IMR-90 (cell line): ENCODE measurements around the gene ATP6AP1. TPM values are rescaled to one million over a fixed set of nuclear protein-coding genes. Genes with fewer than 3 reads are reported as not detected.

Source experiments
- ATAC-seq: fragments of 200-7000 bp; cut with Tn5 transposase; 2 replicates; pipeline ENCODE4 v1.9.1; 2020; ENCODE audit warnings: low read depth, mild to moderate bottlenecking, moderate library complexity
- BruUV-seq: library from RNA; stranded (reverse); fragments of 400-500 nt; replicated peaks from 2 replicates; lab custom pipeline; 2021; lab: Mats Ljungman, UMichigan
- CTCF ChIA-PET: fragments of 300-600 bp; formaldehyde crosslinking; extraction: SDS; loops from one replicate; lab custom pipeline; 2021; ENCODE audit warnings: antibody characterized with exemption; lab: Yijun Ruan, JAX
- POLR2A ChIA-PET: fragments of 300-600 bp; sonication (Branson Sonifier 250); formaldehyde crosslinking; loops from one replicate; lab custom pipeline; 2022; ENCODE audit warnings: antibody characterized with exemption; ENCODE audit not compliant: unreplicated experiment; lab: Charles Lee
- DNase-seq: peaks from one replicate; pipeline ENCODE4 v3.0.0; 2013
- H2AFZ ChIP-seq: replicated peaks from 2 replicates; pipeline ENCODE3; 2013; ENCODE audit warnings: low read length, mild to moderate bottlenecking; ENCODE audit not compliant: poor library complexity
- H2AK5ac ChIP-seq: 2 replicates; pipeline ENCODE4 v1.6.1; 2013; ENCODE audit warnings: low read depth, low read length, inconsistent platforms
- H2AK9ac ChIP-seq: replicated peaks from 2 replicates; pipeline ENCODE3; 2013; ENCODE audit warnings: mild to moderate bottlenecking, low read depth, low read length, moderate library complexity; ENCODE audit not compliant: poor library complexity
- H2BK120ac ChIP-seq: 2 replicates; pipeline ENCODE4 v1.6.1; 2013; ENCODE audit warnings: low read depth, low read length, inconsistent platforms
- H2BK15ac ChIP-seq: 3 replicates; pipeline ENCODE4 v1.6.1; 2013; ENCODE audit warnings: low read depth, low read length, inconsistent platforms
- H2BK20ac ChIP-seq: 2 replicates; pipeline ENCODE4 v1.6.1; 2013; ENCODE audit warnings: low read depth, mild to moderate bottlenecking, inconsistent platforms, low read length, moderate library complexity
- H2BK5ac ChIP-seq: 2 replicates; pipeline ENCODE4 v1.6.1; 2013; ENCODE audit warnings: mild to moderate bottlenecking, low read depth, low read length, inconsistent platforms; ENCODE audit not compliant: poor library complexity, severe bottlenecking
- H3K14ac ChIP-seq: replicated peaks from 2 replicates; pipeline ENCODE4 v1.6.1; 2013; ENCODE audit warnings: low read depth, low read length, inconsistent platforms
- H3K18ac ChIP-seq: 2 replicates; pipeline ENCODE4 v1.6.1; 2013; ENCODE audit warnings: low read depth, low read length, control low read depth
- H3K23ac ChIP-seq: 2 replicates; pipeline ENCODE4 v1.6.1; 2013; ENCODE audit warnings: low read depth, low read length, inconsistent platforms
- H3K27ac ChIP-seq: 2 replicates; pipeline ENCODE4 v1.5.1; 2013; ENCODE audit warnings: mild to moderate bottlenecking, control low read depth, low read length; ENCODE audit not compliant: insufficient read depth
- H3K27me3 ChIP-seq: 2 replicates; pipeline ENCODE4 v1.6.1; 2013; ENCODE audit warnings: low read length; ENCODE audit not compliant: control insufficient read depth, insufficient read depth
- H3K36me3 ChIP-seq: 2 replicates; pipeline ENCODE4 v1.6.1; 2013; ENCODE audit warnings: low read length, mixed read lengths; ENCODE audit not compliant: control insufficient read depth, insufficient read depth
- H3K4ac ChIP-seq: 2 replicates; pipeline ENCODE4 v1.6.1; 2013; ENCODE audit warnings: low read depth, low read length, inconsistent platforms
- H3K4me1 ChIP-seq: 2 replicates; pipeline ENCODE4 v1.6.1; 2013; ENCODE audit warnings: low read length, mixed read lengths; ENCODE audit not compliant: control insufficient read depth, insufficient read depth
- H3K4me2 ChIP-seq: 2 replicates; pipeline ENCODE4 v1.6.1; 2013; ENCODE audit warnings: low read depth, mild to moderate bottlenecking, control low read depth, low read length, moderate library complexity
- H3K4me3 ChIP-seq: 2 replicates; pipeline ENCODE4 v1.5.1; 2013; ENCODE audit warnings: low read depth, mild to moderate bottlenecking, control low read depth, low read length, moderate library complexity; ENCODE audit not compliant: insufficient read depth
- H3K56ac ChIP-seq: 2 replicates; pipeline ENCODE4 v1.6.1; 2013; ENCODE audit warnings: low read length, inconsistent platforms; ENCODE audit not compliant: insufficient read depth; ENCODE audit errors: extremely low read depth
- H3K79me1 ChIP-seq, 2 experiments: 2 replicates each; pipeline ENCODE4 v1.6.1; 2013; ENCODE audit warnings: low read length in 2 of 2, inconsistent platforms in 1 of 2, low read depth in 1 of 2
- H3K9ac ChIP-seq: 2 replicates; pipeline ENCODE4 v1.6.1; 2013; ENCODE audit warnings: low read depth, low read length, control low read depth
- H3K9me1 ChIP-seq: 2 replicates; pipeline ENCODE4 v1.6.1; 2013; ENCODE audit warnings: low read length, inconsistent platforms; ENCODE audit not compliant: insufficient read depth
- H3K9me3 ChIP-seq: 2 replicates; pipeline ENCODE4 v1.6.1; 2013; ENCODE audit warnings: low read length; ENCODE audit not compliant: control insufficient read depth, insufficient read depth
- H4K20me1 ChIP-seq: 2 replicates; pipeline ENCODE4 v1.6.1; 2013; ENCODE audit warnings: low read length, inconsistent platforms; ENCODE audit not compliant: insufficient read depth
- H4K5ac ChIP-seq: 2 replicates; pipeline ENCODE4 v1.6.1; 2013; ENCODE audit warnings: mild to moderate bottlenecking, low read depth, low read length, control low read depth
- H4K8ac ChIP-seq, 2 experiments: 2 replicates each; pipeline ENCODE4 v1.6.1; 2013; ENCODE audit warnings: low read depth in 2 of 2, low read length in 2 of 2, control low read depth in 1 of 2, inconsistent platforms in 1 of 2
- H4K91ac ChIP-seq: 2 replicates; pipeline ENCODE4 v1.6.1; 2013; ENCODE audit warnings: low read depth, low read length, inconsistent platforms; ENCODE audit not compliant: insufficient read depth
- CEBPB ChIP-seq: IDR thresholded peaks from 2 replicates; pipeline ENCODE4 v1.6.1; 2012; ENCODE audit warnings: low read depth, low read length, improper control_type of control experiment
- CHD1 ChIP-seq: IDR thresholded peaks from 2 replicates; pipeline ENCODE4 v1.6.1; 2012; ENCODE audit warnings: low read depth, low read length, improper control_type of control experiment
- CTCF ChIP-seq: conservative IDR thresholded peaks from 2 replicates; pipeline ENCODE4 v1.5.1; 2012; ENCODE audit warnings: mild to moderate bottlenecking, low read depth, low read length, improper control_type of control experiment
- ELK1 ChIP-seq: fragments of 150-350 bp; IDR thresholded peaks from 2 replicates; pipeline ENCODE4 v1.6.1; 2016; ENCODE audit warnings: low read depth, mild to moderate bottlenecking, low read length, moderate library complexity, borderline replicate concordance
- MAZ ChIP-seq: IDR thresholded peaks from 2 replicates; pipeline ENCODE4 v1.6.1; 2012; ENCODE audit warnings: low read depth, mild to moderate bottlenecking, low read length, improper control_type of control experiment, moderate library complexity, borderline replicate concordance
- MXI1 ChIP-seq: IDR thresholded peaks from 2 replicates; pipeline ENCODE4 v1.6.1; 2012; ENCODE audit warnings: low read depth, mild to moderate bottlenecking, low read length, moderate library complexity, borderline replicate concordance
- NFE2L2 ChIP-seq: fragments of 150-350 bp; IDR thresholded peaks from 2 replicates; pipeline ENCODE4 v1.6.1; 2016; ENCODE audit warnings: low read depth, mild to moderate bottlenecking, low read length
- POLR2A ChIP-seq: IDR thresholded peaks from 2 replicates; pipeline ENCODE4 v1.6.1; 2012; ENCODE audit warnings: mild to moderate bottlenecking, low read depth, low read length
- RAD21 ChIP-seq: IDR thresholded peaks from 2 replicates; pipeline ENCODE4 v1.6.1; 2012; ENCODE audit warnings: low read length, improper control_type of control experiment
- SMC3 ChIP-seq: fragments of 150-350 bp; IDR thresholded peaks from 2 replicates; pipeline ENCODE4 v1.6.1; 2016; ENCODE audit warnings: low read depth, mild to moderate bottlenecking, antibody characterized with exemption, low read length, moderate library complexity
- USF2 ChIP-seq: fragments of 150-350 bp; IDR thresholded peaks from 2 replicates; pipeline ENCODE4 v1.6.1; 2017; ENCODE audit warnings: mild to moderate bottlenecking, antibody characterized with exemption, low read length, low read depth
- WGBS, 2 experiments: methylation state at CpG; one replicate each; pipeline versions ENCODE4 v1.1.5 to v1.1.7; 2013; ENCODE audit warnings: missing lambda C conversion rate in 2 of 2; ENCODE audit not compliant: insufficient read length in 1 of 2; ENCODE audit errors: extremely low coverage in 2 of 2; 5-methylcytosine and 5-hydroxymethylcytosine counted together
- dilution Hi-C: fragments of 300-500 bp; cut with HindIII; formaldehyde crosslinking; loops from one replicate; pipeline ENCODE4 v1.14.3; 2018; ENCODE audit warnings: low sequenced_read_pairs; ENCODE audit not compliant: unreplicated experiment
- in situ Hi-C: fragments of 300-500 bp; cut with MboI; formaldehyde crosslinking; loops from 3 replicates; pipeline ENCODE4 v1.14.3; 2019; ENCODE audit warnings: low sequenced_read_pairs, inconsistent platforms, mixed read lengths
- intact Hi-C: fragments of 100-400 bp; cut with micrococcal nuclease; formaldehyde crosslinking; loops from 2 replicates; pipeline ENCODE4 v1.10.0; 2022
- polyA plus RNA-seq, 3 experiments: library from polyadenylated mRNA; depleted of rRNA; stranded (reverse); fragments of >200 nt; gene quantifications; 2 replicates each; pipeline ENCODE4 v1.2.3, GENCODE V29; 2012; ENCODE audit warnings: low replicate concordance in 1 of 3
- total RNA-seq: library from RNA; depleted of rRNA; stranded (reverse); fragments of >200 nt; gene quantifications from 2 replicates; pipeline ENCODE4 v1.2.3, GENCODE V29; 2012

The ATP6AP1 gene
- total and polyA plus RNA-seq, 2 of the 4 experiments (the other 2 are of a cell fraction) = 13.8 to 96.7 TPM

- H2BK5ac ChIP-seq = peak overlapping the region; percentile 100
- peak overlapping the region; percentile 95 for H3K4me2 ChIP-seq
- dilution Hi-C loops = no loop called here
- peaks cover 52% of the 10 kb centered on the region for H3K36me3 ChIP-seq
- peak overlapping the region; percentile 56 for H4K91ac ChIP-seq
- H3K4me1 ChIP-seq = peaks cover 3% of the 10 kb centered on the region
- H3K79me1 ChIP-seq = peaks cover 0 to 12% of the 10 kb centered on the region in 2 experiments; a peak in 1 of 4 replicates
- ChIA-PET POLR2A (interaction anchor here (1.5 kb wide), 1 partner anchor 9 kb away, joined by 3 read pairs; no protein-coding TSS in a partner anchor), CTCF (interaction anchor here (0.6 kb wide), 1 partner anchor 14 kb away, joined by 5 read pairs; no protein-coding TSS in a partner anchor)
- TF ChIP-seq CHD1 (no peak), MXI1 (no peak), MAZ (no peak), CEBPB (no peak), POLR2A (no peak), CTCF (no peak), RAD21 (no peak), ELK1 (no peak), NFE2L2 (no peak), USF2 (no peak), SMC3 (no peak)
- WGBS, 2 experiments = 52% methylated on average over 6 of the region's 28 CpGs; no CpG with 5 or more reads in 1 of the 2 experiments
- H3K9me1 ChIP-seq = no peaks in the 10 kb centered on the region
- peak overlapping the region; percentile 98 for H3K4me3 ChIP-seq
- H3K9me3 ChIP-seq = no peaks in the 10 kb centered on the region; the same call in 1 of the 2 replicates
- H3K18ac ChIP-seq = no peak overlapping the region
- H3K4ac ChIP-seq = peak overlapping the region; percentile 89
- no peak for DNase-seq
- no peaks in the 10 kb centered on the region for H3K27me3 ChIP-seq
- peak overlapping the region; percentile 48 for H3K14ac ChIP-seq
- peak; percentile 2; the same call in 1 of the 2 replicates for ATAC-seq
- peaks cover 14% of the 10 kb centered on the region for H4K20me1 ChIP-seq
- BruUV-seq = no TSS peak
- peak overlapping the region; percentile 43 for H2AFZ ChIP-seq
- H2BK15ac ChIP-seq = no peak overlapping the region; the same call in 2 of the 3 replicates
- peak overlapping the region; percentile 95 for H3K27ac ChIP-seq
- H3K23ac ChIP-seq = peak overlapping the region; percentile 33
- H3K9ac ChIP-seq = peak overlapping the region; percentile 86
- peak overlapping the region; percentile 35 for H4K5ac ChIP-seq
- in situ Hi-C loops = no loop called here
- intact Hi-C loops = no loop called here
- H4K8ac ChIP-seq = peak overlapping the region; percentile 13 to 86; a peak in 2 of 4 replicates
- H2BK120ac ChIP-seq = no peak overlapping the region
- no peak overlapping the region for H2BK20ac ChIP-seq
- H2AK9ac ChIP-seq = peak overlapping the region; percentile 78
- H2AK5ac ChIP-seq = peak overlapping the region; percentile 81
- H3K56ac ChIP-seq = peak overlapping the region; percentile 71
Observed at GRCh38 chrX:154437971-154438893, 9.8 kb downstream of the ATP6AP1 start.
